NCI-H510A (cell line): ENCODE results near the gene ZNF888.
A peak's percentile ranks its signal among the peaks of the same experiment; 100 is the strongest.
"Not testable (repeated sequence)": the region's sequence is repeated elsewhere in the genome, so short reads cannot be mapped to it uniquely, and the experiment has no call there.

ENCODE experiments used
- DNase-seq: peaks from one replicate; lab custom pipeline; 2025; lab: John Stamatoyannopoulos, UW

The ZNF888 gene

GRCh38 chr19:52941523-52941922 lies 18.3 kb upstream of the ZNF888 start:
- not testable (repeated sequence) for DNase-seq

- not testable (repeated sequence) for DNase-seq
These were observed 17.7 kb upstream of the ZNF888 start for GRCh38 chr19:52940905-52941304.

GRCh38 chr19:52938761-52939160 lies 15.5 kb upstream of the ZNF888 start:
- no peak for DNase-seq

- DNase-seq = no peak
These were observed 13.7 kb upstream of the ZNF888 start for GRCh38 chr19:52936954-52937325.

- no peak for DNase-seq
These were observed 13.1 kb upstream of the ZNF888 start for GRCh38 chr19:52936151-52936953.

- DNase-seq = no peak
These were observed 12.2 kb upstream of the ZNF888 start for GRCh38 chr19:52935434-52935833.

GRCh38 chr19:52924641-52925040 lies 1.4 kb upstream of the ZNF888 start:
- DNase-seq = not testable (repeated sequence)

- no peak for DNase-seq
These were observed 758 bp upstream of the ZNF888 start for GRCh38 chr19:52923778-52924593.

GRCh38 chr19:52917531-52917930 lies 5.7 kb downstream of the ZNF888 start:
- DNase-seq = no peak

GRCh38 chr19:52910648-52911047 lies 12.6 kb downstream of the ZNF888 start:
- no peak for DNase-seq

GRCh38 chr19:52904052-52904780 lies 19.0 kb downstream of the ZNF888 start:
- not testable (repeated sequence) for DNase-seq

- no peak for DNase-seq
These were observed 21.4 kb downstream of the ZNF888 start for GRCh38 chr19:52901842-52902241.

- not testable (repeated sequence) for DNase-seq
These were observed 24.6 kb downstream of the ZNF888 start for GRCh38 chr19:52898596-52898995.

GRCh38 chr19:52898101-52898500 lies 25.1 kb downstream of the ZNF888 start:
- DNase-seq = no peak

- peak; percentile 42 for DNase-seq
These were observed 25.9 kb downstream of the ZNF888 start, which contains the start of gene ZNF320 for GRCh38 chr19:52897138-52897935. ZNF320 (minus strand) TSS chr19:52897635; CDS start chr19:52890255, 7,380 bp downstream.

- DNase-seq = no peak
These were observed 26.6 kb downstream of the ZNF888 start for GRCh38 chr19:52896431-52897137.

- no peak for DNase-seq
These were observed 31.9 kb downstream of the ZNF888 start for GRCh38 chr19:52891336-52891735.

GRCh38 chr19:52889931-52890330 lies 33.3 kb downstream of the ZNF888 start:
- no peak for DNase-seq

GRCh38 chr19:52889076-52889475 lies 34.2 kb downstream of the ZNF888 start:
- DNase-seq = no peak

- no peak for DNase-seq
These were observed 42.3 kb downstream of the ZNF888 start for GRCh38 chr19:52880895-52881389.

GRCh38 chr19:52872996-52873395 lies 50.2 kb downstream of the ZNF888 start:
- not testable (repeated sequence) for DNase-seq
